Keratinocyte (primary cell): ENCODE measurements around the gene RYR2.

Experiments used
- EZH2 ChIP-seq: IDR thresholded peaks from one replicate; pipeline ENCODE4 v1.6.1; 2012; ENCODE audit warnings: inconsistent platforms, mild to moderate bottlenecking, low read length, moderate library complexity
- TF ChIP-seq, protein P1 (sequence below), 3 experiments: IDR thresholded peaks in 1 of 3; conservative IDR thresholded peaks in 1 of 3; optimal IDR thresholded peaks in 1 of 3; 2 replicates in 2 of 3; 3 replicates in 1 of 3; pipeline versions ENCODE3 to v1.5.1; 2011; ENCODE audit warnings: low read length in 3 of 3, mild to moderate bottlenecking in 3 of 3, moderate library complexity in 2 of 3, control low read depth in 1 of 3, inconsistent platforms in 1 of 3; ENCODE audit not compliant: insufficient read depth in 2 of 3; ENCODE audit errors: extremely low read depth in 1 of 3

DNA sequence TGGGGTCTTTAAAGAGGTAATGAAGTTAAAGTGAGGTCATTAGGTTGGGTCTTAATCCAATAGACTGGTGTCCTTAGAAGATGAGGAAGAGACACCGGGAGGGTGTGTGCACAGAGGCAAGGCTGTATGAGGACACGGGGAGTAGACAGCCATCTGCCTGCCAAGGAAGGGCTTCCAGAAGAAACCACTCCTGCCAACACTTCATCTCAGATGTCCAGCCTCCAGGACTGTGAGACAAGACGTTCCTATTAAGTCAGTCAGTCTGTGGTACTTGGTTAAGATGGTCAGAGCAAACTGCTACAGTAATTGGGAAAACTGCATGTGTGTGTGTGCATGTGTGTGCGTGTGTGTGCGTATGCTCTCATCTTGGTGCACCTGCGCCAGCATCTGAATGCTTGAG, 77.1 kb downstream of the RYR2 start:
- TF ChIP-seq, protein P1, sequence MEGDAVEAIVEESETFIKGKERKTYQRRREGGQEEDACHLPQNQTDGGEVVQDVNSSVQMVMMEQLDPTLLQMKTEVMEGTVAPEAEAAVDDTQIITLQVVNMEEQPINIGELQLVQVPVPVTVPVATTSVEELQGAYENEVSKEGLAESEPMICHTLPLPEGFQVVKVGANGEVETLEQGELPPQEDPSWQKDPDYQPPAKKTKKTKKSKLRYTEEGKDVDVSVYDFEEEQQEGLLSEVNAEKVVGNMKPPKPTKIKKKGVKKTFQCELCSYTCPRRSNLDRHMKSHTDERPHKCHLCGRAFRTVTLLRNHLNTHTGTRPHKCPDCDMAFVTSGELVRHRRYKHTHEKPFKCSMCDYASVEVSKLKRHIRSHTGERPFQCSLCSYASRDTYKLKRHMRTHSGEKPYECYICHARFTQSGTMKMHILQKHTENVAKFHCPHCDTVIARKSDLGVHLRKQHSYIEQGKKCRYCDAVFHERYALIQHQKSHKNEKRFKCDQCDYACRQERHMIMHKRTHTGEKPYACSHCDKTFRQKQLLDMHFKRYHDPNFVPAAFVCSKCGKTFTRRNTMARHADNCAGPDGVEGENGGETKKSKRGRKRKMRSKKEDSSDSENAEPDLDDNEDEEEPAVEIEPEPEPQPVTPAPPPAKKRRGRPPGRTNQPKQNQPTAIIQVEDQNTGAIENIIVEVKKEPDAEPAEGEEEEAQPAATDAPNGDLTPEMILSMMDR (optimal IDR thresholded peaks at IDR 0.05 in 1 of 3, IDR thresholded peaks at IDR 0.05 in 1 of 3, conservative IDR thresholded peaks at IDR 0.05 in 1 of 3; ENCODE audit: extremely low read depth in 1 of 3, insufficient read depth in 2 of 3, low read length in 3 of 3): no peak
- TF ChIP-seq EZH2: no peak
